Hepatocyte (in vitro differentiated cells): ENCODE data around the gene CPT1A.

Experiments used
- EZH2 ChIP-seq: fragments of 200-600 bp; sonication (generic); IDR thresholded peaks from 2 replicates; pipeline ENCODE4 v1.6.1; 2016; ENCODE audit warnings: antibody characterized with exemption, mild to moderate bottlenecking, borderline replicate concordance
- EZH2phosphoT487 ChIP-seq: fragments of 200-600 bp; sonication (generic); IDR thresholded peaks from one replicate; pipeline ENCODE4 v1.6.1; 2018; ENCODE audit warnings: antibody characterized with exemption, mild to moderate bottlenecking, low read depth, moderate library complexity; ENCODE audit not compliant: unreplicated experiment, severe bottlenecking
- TF ChIP-seq, protein P1 (sequence below): fragments of 200-600 bp; sonication (generic); IDR thresholded peaks from 2 replicates; pipeline ENCODE4 v1.5.1; 2016; ENCODE audit warnings: antibody characterized with exemption, mild to moderate bottlenecking; ENCODE audit not compliant: poor library complexity

DNA sequence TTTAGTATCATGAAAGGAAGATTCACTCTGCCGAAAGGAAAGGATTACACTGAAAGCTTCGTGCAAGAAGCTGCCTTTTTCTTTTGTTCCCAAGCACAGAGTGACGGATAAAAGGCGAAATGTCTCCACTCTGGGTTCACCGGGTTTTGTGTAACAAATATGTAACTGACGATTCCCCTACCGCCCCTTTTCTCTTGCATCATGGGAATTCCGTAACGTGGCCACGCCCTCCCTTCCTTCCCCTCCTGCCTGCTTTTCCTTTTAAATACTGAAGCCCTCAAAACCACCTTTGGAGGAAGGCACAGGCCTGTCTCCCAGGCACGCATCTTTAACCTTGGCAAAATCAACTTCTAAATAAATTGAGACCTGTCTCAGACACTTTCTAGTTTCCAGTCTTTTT, 74.0 kb downstream of the CPT1A start:
- TF ChIP-seq, protein P1, sequence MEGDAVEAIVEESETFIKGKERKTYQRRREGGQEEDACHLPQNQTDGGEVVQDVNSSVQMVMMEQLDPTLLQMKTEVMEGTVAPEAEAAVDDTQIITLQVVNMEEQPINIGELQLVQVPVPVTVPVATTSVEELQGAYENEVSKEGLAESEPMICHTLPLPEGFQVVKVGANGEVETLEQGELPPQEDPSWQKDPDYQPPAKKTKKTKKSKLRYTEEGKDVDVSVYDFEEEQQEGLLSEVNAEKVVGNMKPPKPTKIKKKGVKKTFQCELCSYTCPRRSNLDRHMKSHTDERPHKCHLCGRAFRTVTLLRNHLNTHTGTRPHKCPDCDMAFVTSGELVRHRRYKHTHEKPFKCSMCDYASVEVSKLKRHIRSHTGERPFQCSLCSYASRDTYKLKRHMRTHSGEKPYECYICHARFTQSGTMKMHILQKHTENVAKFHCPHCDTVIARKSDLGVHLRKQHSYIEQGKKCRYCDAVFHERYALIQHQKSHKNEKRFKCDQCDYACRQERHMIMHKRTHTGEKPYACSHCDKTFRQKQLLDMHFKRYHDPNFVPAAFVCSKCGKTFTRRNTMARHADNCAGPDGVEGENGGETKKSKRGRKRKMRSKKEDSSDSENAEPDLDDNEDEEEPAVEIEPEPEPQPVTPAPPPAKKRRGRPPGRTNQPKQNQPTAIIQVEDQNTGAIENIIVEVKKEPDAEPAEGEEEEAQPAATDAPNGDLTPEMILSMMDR: no peak
- TF ChIP-seq EZH2 (no peak), EZH2phosphoT487 (no peak)
